B cell (primary cell): Measurements from ENCODE around the gene MMP8. TPM values are rescaled to one million over a fixed set of nuclear protein-coding genes. Genes with fewer than 3 reads are reported as not detected.

Experiments
- ATAC-seq: fragments of 200-7000 bp; cut with Tn5 transposase; one replicate; pipeline ENCODE4 v1.10.0; 2021; ENCODE audit warnings: low read depth, mild to moderate bottlenecking, moderate number of reproducible peaks, moderate library complexity
- CTCF ChIA-PET: fragments of 350-600 bp; sonication (Branson Sonifier 250); formaldehyde crosslinking; loops from one replicate; lab custom pipeline; 2021; ENCODE audit warnings: antibody characterized with exemption, inconsistent platforms; lab: Charles Lee
- POLR2A ChIA-PET: fragments of 350-600 bp; sonication (Branson Sonifier 250); formaldehyde crosslinking; loops from one replicate; lab custom pipeline; 2021; ENCODE audit warnings: antibody characterized with exemption; lab: Charles Lee
- DNase-seq: peaks from one replicate; pipeline ENCODE4 v3.0.0; 2013
- H2AFZ ChIP-seq: 2 replicates; pipeline ENCODE4 v1.6.1; 2012; ENCODE audit warnings: mild to moderate bottlenecking, low read depth, low read length; ENCODE audit not compliant: insufficient read depth, poor library complexity, severe bottlenecking
- H3K27ac ChIP-seq, 2 donors: 1 replicate in 1 of 2; 2 replicates in 1 of 2; pipeline ENCODE4 v1.5.1; 2012 to 2013; ENCODE audit warnings: low read length in 2 of 2, mild to moderate bottlenecking in 2 of 2, moderate library complexity in 1 of 2
- H3K27me3 ChIP-seq, 4 experiments: fragments of 200-600 bp in 1 of 4; sonication (generic) in 1 of 4; replicated peaks in 1 of 4; 1 replicate in 2 of 4; 2 replicates in 2 of 4; pipeline versions ENCODE4 v1.6.1 to v1.7.0; 2013 to 2016; ENCODE audit warnings: low read length in 3 of 4, mild to moderate bottlenecking in 2 of 4, mixed read lengths in 1 of 4, moderate library complexity in 1 of 4; ENCODE audit not compliant: insufficient read depth in 4 of 4, control insufficient read depth in 3 of 4; ENCODE audit errors: control extremely low read depth in 1 of 4
- H3K36me3 ChIP-seq, 2 experiments: replicated peaks in 1 of 2; 1 replicate in 1 of 2; 2 replicates in 1 of 2; pipeline versions ENCODE4 v1.6.1 to v1.7.1; 2013; ENCODE audit warnings: low read length in 1 of 2; ENCODE audit not compliant: insufficient read depth in 2 of 2, control insufficient read depth in 1 of 2; ENCODE audit errors: control extremely low read depth in 1 of 2, extremely low read depth in 1 of 2
- H3K4me1 ChIP-seq, 2 donors: fragments of 200-600 bp in 1 of 2; sonication (generic) in 1 of 2; 1 replicate in 1 of 2; 2 replicates in 1 of 2; pipeline versions ENCODE4 v1.5.1 to v1.6.1; 2013 to 2017; ENCODE audit warnings: low read length in 2 of 2; ENCODE audit not compliant: control insufficient read depth in 2 of 2, insufficient read depth in 2 of 2
- H3K4me2 ChIP-seq: replicated peaks from 2 replicates; pipeline ENCODE3; 2012; ENCODE audit warnings: mild to moderate bottlenecking, low read depth, low read length; ENCODE audit not compliant: poor library complexity, severe bottlenecking
- H3K4me3 ChIP-seq, 5 experiments: fragments of 200-600 bp in 1 of 5; sonication (generic) in 1 of 5; 1 replicate in 3 of 5; 2 replicates in 2 of 5; pipeline versions ENCODE4 v1.5.1 to v1.7.0; 2011 to 2016; ENCODE audit warnings: low read length in 4 of 5, mild to moderate bottlenecking in 4 of 5, low read depth in 2 of 5, control low read depth in 1 of 5, moderate library complexity in 1 of 5; ENCODE audit not compliant: insufficient read depth in 1 of 5; ENCODE audit errors: control extremely low read depth in 1 of 5, extremely low read depth in 1 of 5
- H3K79me2 ChIP-seq: fragments of 200-600 bp; sonication (generic); one replicate; pipeline ENCODE4 v1.6.0; 2016; ENCODE audit warnings: low read length; ENCODE audit not compliant: control insufficient read depth, insufficient read depth
- H3K9ac ChIP-seq: fragments of 200-600 bp; sonication (generic); 2 replicates; pipeline ENCODE4 v1.6.1; 2017; ENCODE audit warnings: mild to moderate bottlenecking, low read length, moderate library complexity
- H3K9me3 ChIP-seq, 3 donors: one replicate each; pipeline versions ENCODE4 v1.6.1 to v1.7.1; 2013; ENCODE audit warnings: low read length in 2 of 3; ENCODE audit not compliant: control insufficient read depth in 2 of 3, insufficient read depth in 1 of 3; ENCODE audit errors: control extremely low read depth in 1 of 3
- H4K20me1 ChIP-seq: 2 replicates; pipeline ENCODE4 v1.6.0; 2012; ENCODE audit warnings: mild to moderate bottlenecking, low read length; ENCODE audit not compliant: insufficient read depth, control insufficient read depth, poor library complexity, severe bottlenecking
- H3K27ac Mint-ChIP-seq: one replicate; pipeline ENCODE4 v1.8.0; 2021; ENCODE audit warnings: mixed read lengths
- H3K27me3 Mint-ChIP-seq: one replicate; pipeline ENCODE4 v1.8.0; 2021; ENCODE audit warnings: mixed read lengths
- H3K4me1 Mint-ChIP-seq: one replicate; pipeline ENCODE4 v1.8.0; 2021; ENCODE audit warnings: mixed read lengths
- H3K4me3 Mint-ChIP-seq: one replicate; pipeline ENCODE4 v1.8.0; 2021; ENCODE audit warnings: mixed read lengths
- H3K9me3 Mint-ChIP-seq: one replicate; pipeline ENCODE4 v1.8.0; 2022; ENCODE audit warnings: mixed read lengths; ENCODE audit not compliant: insufficient read depth
- EZH2 ChIP-seq: IDR thresholded peaks from 2 replicates; pipeline ENCODE4 v1.6.1; 2012; ENCODE audit warnings: borderline replicate concordance, low read depth, mild to moderate bottlenecking, moderate library complexity, low read length; ENCODE audit not compliant: insufficient read depth, poor library complexity, severe bottlenecking
- WGBS: methylation state at CpG from one replicate; pipeline ENCODE4 v1.1.5; 2013; ENCODE audit warnings: missing lambda C conversion rate; ENCODE audit not compliant: insufficient coverage; 5-methylcytosine and 5-hydroxymethylcytosine counted together
- intact Hi-C: fragments of 100-400 bp; cut with micrococcal nuclease; formaldehyde crosslinking; loops from one replicate; pipeline ENCODE4 v1.10.0; 2022
- polyA plus RNA-seq: library from polyadenylated mRNA; depleted of rRNA; stranded (reverse); fragments of >200 nt; gene quantifications from 2 replicates; pipeline ENCODE4 v1.2.3, GENCODE V29; 2012
- total RNA-seq, 2 donors: library from RNA; stranded (reverse); fragments of 120-200 nt in 1 of 2; gene quantifications; 1 replicate in 1 of 2; 2 replicates in 1 of 2; pipeline versions ENCODE4 v1.2.3 to v1.2.4, GENCODE V29; 2013 to 2022
- TF ChIP-seq, protein P1 (sequence below): fragments of 200-600 bp; IDR thresholded peaks from one replicate; pipeline ENCODE4 v1.8.0; 2022; ENCODE audit warnings: antibody characterized with exemption, mild to moderate bottlenecking

The MMP8 gene
- total and polyA plus RNA-seq, 2 donors (not counting 1 experiment from before 2014, with no cell fraction given) = not detected

- no peaks in the 10 kb centered on the region for H3K9me3 ChIP-seq
- no peaks in the 10 kb centered on the region for H3K4me1 ChIP-seq
- H3K4me3 ChIP-seq = no peak overlapping the region
- WGBS = no CpG with 5 or more reads among the region's 4 CpGs
- ChIA-PET POLR2A (no interaction called here), CTCF (no interaction called here)
- no peaks in the 10 kb centered on the region for H3K79me2 ChIP-seq
- Mint-ChIP-seq H3K4me3 (no peak overlapping the region), H3K27ac (no peak overlapping the region), H3K4me1 (no peaks in the 10 kb centered on the region), H3K27me3 (peaks cover 13% of the 10 kb centered on the region), H3K9me3 (no peaks in the 10 kb centered on the region)
- H4K20me1 ChIP-seq = no peaks in the 10 kb centered on the region
- no peak overlapping the region for H3K27ac ChIP-seq
- peaks cover 0 to 13% (median 7%) of the 10 kb centered on the region in 4 experiments for H3K27me3 ChIP-seq
- intact Hi-C loops = no loop called here
- H3K4me2 ChIP-seq = no peak overlapping the region
- H2AFZ ChIP-seq = no peak overlapping the region
- DNase-seq = no peak
- no peak overlapping the region for H3K9ac ChIP-seq
- no peak for ATAC-seq
- no peaks in the 10 kb centered on the region for H3K36me3 ChIP-seq
- TF ChIP-seq EZH2 = no peak
- TF ChIP-seq, protein P1, sequence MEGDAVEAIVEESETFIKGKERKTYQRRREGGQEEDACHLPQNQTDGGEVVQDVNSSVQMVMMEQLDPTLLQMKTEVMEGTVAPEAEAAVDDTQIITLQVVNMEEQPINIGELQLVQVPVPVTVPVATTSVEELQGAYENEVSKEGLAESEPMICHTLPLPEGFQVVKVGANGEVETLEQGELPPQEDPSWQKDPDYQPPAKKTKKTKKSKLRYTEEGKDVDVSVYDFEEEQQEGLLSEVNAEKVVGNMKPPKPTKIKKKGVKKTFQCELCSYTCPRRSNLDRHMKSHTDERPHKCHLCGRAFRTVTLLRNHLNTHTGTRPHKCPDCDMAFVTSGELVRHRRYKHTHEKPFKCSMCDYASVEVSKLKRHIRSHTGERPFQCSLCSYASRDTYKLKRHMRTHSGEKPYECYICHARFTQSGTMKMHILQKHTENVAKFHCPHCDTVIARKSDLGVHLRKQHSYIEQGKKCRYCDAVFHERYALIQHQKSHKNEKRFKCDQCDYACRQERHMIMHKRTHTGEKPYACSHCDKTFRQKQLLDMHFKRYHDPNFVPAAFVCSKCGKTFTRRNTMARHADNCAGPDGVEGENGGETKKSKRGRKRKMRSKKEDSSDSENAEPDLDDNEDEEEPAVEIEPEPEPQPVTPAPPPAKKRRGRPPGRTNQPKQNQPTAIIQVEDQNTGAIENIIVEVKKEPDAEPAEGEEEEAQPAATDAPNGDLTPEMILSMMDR = no peak
These were observed 16.1 kb downstream of the MMP8 start for GRCh38 chr11:102708654-102709053.

DNA sequence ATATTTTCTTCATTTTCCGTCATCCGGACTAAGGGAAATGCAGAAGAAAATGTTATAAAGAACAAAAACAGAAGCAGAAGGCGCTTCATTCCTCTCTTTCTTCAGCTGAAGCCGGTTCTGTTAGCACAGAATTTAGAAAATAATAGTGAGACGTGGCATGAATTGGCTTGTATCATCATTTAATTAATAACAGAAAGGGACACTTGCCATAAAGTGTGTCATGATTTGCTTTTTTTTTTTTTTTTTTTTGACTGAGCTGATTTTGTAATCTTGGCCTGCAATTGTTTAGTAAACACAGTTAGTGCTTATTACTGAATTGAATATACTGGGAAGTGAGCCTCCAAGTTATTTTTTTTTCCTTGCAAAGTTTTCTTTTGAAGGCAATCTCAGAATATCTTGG is 19.1 kb downstream of the MMP8 start, which contains the start of gene MMP27:
Gene MMP27 (minus strand): TSS at position 144 of the 400 bp plus-strand sequence. CDS start 55 bp downstream, at position 89.
- H3K4me1 ChIP-seq = no peaks in the 10 kb centered on the region
- H3K9me3 ChIP-seq = no peaks in the 10 kb centered on the region
- no peaks in the 10 kb centered on the region for H3K36me3 ChIP-seq
- Mint-ChIP-seq H3K4me3 (no peak within 1 kb of the TSS), H3K27ac (no peak within 1 kb of the TSS), H3K4me1 (no peaks in the 10 kb centered on the region), H3K27me3 (peaks cover 7% of the 10 kb centered on the region), H3K9me3 (no peaks in the 10 kb centered on the region)
- no peaks in the 10 kb centered on the region for H4K20me1 ChIP-seq
- intact Hi-C loops = no loop called here
- no peak for DNase-seq
- peaks cover 0 to 13% (median 5%) of the 10 kb centered on the region in 4 experiments for H3K27me3 ChIP-seq
- WGBS = no CpG with 5 or more reads among the region's 5 CpGs
- POLR2A ChIA-PET = no interaction called here
- no peak within 1 kb of the TSS for H3K4me3 ChIP-seq
- no peak within 1 kb of the TSS for H2AFZ ChIP-seq
- H3K27ac ChIP-seq = no peak within 1 kb of the TSS
- H3K9ac ChIP-seq = no peak within 1 kb of the TSS
- no peak within 1 kb of the TSS for H3K4me2 ChIP-seq
- no peak for ATAC-seq
- TF ChIP-seq, protein P1 = no peak
- no peak for TF ChIP-seq EZH2
- CTCF ChIA-PET = no interaction called here
- H3K79me2 ChIP-seq = no peaks in the 10 kb centered on the region
